GM20431 (cell line): Measurements from ENCODE around the gene MYL10.

Source experiments
- in situ Hi-C: fragments of 300-500 bp; cut with MseI, MboI; formaldehyde crosslinking; loops from one replicate; pipeline ENCODE4 v1.15.0; 2020; ENCODE audit warnings: low sequenced_read_pairs; ENCODE audit not compliant: unreplicated experiment

Gene MYL10

DNA sequence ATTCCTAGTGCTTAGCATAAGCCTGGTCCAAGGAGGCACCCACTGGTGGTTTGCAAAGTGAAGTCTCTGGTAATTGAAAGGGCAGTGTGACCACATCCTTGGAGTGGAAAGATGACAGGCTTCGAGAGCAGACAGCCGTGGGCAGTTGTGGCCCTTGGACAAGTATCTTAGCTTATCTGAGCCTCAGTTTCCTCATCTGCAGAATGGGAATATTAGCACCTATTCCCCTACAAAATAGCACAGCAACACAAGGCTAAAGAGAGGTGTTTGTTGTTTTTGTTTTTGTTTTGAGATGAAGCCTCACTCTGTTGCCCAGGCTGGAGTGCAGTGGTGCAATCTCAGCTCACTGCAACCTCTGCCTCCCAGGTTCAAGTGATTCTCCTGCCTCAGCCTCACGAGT lies 29.3 kb downstream of the MYL10 start:
- in situ Hi-C loops: no loop called here

DNA sequence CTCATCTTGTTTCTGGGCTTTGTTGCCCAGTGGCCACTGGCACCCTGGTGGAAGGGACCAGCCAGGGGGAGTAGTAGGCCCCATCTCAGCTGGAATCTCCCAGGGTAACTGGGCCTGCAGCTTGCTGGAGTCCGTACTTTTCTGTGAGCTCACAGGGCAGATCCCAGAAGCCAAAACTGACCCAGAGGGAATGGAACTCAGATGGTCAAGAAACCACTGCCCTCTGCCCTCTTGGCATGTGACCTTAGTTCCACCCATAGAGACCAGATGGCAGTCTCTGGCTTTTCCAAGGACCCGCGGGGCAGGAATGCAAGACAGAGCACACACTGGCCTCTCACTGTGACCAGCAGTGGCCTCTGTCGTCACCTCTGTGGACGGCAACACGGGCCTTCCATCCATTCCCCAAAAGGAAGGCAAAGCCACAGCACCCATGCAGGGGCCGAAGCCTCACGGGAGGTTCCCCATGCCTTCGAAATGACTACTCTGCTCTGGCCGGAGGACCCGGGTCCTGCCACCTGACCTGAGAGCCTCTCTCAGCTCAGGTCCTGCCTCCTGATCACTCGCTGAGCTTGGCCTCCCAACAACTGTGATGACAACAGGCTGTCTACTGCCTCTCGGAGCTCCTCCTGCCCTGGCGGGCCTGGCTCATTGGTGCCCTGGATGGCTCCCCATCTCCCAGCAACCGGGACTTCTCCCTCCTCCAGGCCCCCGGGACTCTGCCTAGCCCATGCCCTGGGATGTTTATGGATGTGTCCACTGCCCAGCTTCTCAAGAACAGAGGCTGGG lies 29.9 kb downstream of the MYL10 start:
- in situ Hi-C loops: no loop called here

DNA sequence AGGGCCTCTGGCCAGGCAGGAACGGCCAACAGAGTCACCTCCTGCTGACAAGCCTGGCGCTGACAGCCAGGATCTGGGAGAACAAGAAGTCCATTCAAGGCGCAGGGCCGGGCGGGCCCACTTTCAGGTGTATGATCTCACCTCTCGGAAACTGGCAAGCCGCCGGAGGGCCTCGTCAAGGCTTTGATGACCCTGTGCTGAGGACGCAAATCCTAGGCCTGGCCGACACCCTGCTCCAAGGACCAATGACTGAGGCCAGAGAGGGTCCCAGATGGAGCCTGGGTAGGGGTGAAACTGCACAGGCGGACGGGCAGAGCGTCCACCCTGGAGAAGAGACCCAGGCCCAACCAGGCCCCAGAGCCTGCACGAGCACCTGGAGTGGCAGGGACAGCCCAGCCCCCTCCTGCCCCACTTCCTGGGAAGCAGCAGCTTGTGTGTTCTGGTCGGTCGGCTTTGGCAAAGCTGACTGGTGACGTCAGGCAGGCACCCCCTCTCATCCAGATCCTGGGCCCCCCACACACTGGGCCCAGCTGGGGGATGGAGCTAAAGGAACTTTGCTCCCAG lies 30.6 kb downstream of the MYL10 start:
- in situ Hi-C loops: no loop called here

DNA sequence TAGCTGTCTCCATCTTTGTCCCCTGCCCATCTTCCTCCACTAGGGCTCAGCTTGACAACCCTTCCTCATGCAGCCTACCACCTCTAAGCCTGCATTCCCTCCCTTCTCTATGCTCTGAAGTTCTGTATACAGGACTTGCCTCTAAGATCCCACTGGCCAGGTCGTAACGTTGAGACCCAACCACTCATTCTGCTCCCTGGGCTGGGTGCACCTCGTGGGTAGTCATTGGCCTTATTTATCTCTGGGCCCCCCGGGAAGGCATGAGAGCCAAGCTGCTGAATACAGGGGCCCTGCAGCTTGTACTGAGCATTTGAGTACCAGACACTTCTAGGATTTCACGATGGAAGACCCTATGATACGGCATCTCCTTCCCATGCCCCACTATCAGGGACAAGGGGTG lies 31.2 kb downstream of the MYL10 start:
- in situ Hi-C loops: no loop called here

DNA sequence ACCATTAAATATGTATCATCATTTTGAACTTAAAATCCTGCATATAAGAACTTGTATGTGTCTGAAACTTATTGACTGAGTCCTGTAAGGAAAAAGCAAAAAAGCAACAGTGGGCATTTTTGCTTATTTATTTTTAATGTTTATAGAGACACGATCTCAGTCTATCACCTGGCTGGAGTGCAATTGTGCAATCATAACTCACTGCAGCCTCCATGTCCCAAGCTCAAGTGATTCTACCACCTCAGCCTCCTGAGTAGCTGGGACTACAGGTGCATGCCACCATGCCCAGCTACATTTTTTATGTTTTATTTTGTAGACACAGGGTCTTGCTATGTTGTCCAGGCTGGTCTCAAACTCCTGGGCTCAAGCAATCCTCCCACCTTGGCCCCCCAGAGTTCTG lies 32.2 kb downstream of the MYL10 start:
- in situ Hi-C loops: no loop called here

DNA sequence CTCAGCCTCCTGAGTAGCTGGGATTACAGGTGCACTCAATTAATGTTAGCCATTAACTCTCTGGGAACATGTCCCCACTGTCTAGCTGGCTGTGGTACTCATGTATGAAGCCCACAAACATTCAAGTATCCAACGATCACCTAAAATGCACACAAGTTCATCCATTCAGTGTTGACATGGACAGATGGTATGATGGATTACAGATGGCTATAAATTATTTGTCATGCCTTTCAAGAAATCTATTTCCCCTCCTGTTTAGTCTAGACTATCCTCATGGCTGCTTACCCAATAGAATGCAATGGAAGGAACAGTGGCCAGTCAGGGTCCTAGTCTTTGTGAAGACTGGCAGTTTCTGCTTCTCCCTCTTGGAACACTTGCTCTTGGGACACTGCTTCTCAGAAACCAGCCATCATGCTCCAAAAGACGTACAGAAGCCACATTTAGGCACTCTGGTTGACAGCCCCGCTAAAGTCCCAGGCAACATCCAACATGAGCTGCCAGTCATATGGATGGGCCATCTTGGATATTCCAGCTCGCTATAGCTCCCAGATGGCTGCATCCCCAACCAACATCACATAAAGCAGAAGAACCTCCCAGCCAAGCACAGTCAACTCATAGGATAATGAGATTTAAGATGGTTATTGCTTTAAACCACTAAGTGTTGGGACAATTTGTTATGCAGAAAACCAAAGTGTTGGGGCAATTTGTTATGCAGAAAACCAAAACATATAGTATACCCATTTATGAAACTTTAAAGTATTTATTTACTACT lies 33.1 kb downstream of the MYL10 start:
- in situ Hi-C loops: no loop called here

DNA sequence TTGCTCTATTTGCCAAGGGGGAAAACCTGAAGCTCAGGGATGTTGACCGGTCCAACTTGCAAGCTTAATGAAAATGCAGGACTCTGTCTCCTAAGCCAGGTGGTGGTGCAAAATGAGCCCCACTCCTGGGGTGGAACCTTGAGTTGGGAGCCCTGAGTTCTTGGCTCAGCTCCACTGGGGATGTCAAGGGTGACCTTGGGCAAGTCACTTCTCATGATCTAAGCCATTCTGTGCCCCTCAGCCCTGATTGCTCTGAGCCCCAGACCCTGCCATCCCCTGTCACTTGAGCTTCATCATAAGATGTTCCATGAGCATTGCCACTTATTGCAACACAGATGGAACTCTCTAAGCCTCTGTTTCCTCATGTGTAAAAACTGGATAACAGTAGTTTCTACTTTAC lies 33.9 kb downstream of the MYL10 start:
- in situ Hi-C loops: no loop called here

DNA sequence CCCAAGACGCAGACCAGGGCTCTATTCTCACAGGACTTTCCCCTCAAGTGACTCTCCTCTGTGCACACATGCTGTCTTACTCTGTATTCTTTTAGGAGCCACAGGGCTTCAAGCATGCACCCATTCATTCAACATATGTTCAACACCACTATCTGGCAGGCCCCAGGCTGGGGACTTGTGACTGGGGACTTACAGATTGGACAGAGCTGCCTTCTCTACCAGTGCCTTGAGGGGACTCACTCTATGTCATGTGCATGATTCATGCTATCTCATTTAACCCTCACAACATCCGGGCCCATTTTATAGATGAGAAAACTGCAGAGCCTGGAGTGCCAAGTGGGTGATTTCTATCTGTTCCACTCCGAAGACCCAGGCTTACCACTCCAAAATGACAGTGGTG lies 34.3 kb downstream of the MYL10 start:
- in situ Hi-C loops: no loop called here

DNA sequence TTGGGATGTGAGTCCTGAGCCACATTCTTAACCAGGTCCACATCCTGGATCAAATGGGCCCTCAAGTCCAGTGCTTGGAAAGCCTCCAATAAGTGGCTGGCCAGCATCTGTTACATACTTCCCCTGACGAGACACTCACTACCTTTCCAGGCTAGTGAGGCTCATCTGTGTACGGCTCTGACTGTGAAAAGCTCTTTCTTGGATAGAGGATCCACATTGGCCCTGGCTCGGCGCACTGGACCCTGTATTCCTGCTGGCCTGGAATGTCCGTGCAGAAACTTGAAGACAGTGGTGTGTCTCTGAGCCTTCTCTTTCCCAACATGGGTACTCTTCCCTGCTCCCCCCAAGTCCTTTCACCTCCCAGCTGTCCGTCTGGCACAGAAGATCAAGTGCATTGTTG lies 35.5 kb downstream of the MYL10 start:
- in situ Hi-C loops: no loop called here

DNA sequence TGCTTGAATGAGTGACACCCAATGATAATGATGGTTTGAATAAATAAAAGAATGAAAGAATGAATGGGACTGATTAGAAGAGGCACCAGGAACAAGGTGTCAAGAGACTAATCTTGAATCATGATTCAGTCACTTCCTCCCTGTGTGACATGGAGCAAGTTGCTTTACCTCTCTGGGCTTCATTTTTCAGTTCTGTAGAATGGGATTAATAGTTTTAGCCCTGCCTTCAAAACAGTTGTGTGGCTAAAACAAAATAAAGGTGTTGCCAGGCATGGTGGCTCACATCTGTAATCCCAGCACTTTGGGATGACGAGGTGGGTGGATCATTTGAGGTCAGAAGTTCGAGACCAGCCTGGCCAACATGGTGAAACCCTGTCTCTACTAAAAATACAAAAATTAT lies 37.6 kb downstream of the MYL10 start:
- in situ Hi-C loops: no loop called here

DNA sequence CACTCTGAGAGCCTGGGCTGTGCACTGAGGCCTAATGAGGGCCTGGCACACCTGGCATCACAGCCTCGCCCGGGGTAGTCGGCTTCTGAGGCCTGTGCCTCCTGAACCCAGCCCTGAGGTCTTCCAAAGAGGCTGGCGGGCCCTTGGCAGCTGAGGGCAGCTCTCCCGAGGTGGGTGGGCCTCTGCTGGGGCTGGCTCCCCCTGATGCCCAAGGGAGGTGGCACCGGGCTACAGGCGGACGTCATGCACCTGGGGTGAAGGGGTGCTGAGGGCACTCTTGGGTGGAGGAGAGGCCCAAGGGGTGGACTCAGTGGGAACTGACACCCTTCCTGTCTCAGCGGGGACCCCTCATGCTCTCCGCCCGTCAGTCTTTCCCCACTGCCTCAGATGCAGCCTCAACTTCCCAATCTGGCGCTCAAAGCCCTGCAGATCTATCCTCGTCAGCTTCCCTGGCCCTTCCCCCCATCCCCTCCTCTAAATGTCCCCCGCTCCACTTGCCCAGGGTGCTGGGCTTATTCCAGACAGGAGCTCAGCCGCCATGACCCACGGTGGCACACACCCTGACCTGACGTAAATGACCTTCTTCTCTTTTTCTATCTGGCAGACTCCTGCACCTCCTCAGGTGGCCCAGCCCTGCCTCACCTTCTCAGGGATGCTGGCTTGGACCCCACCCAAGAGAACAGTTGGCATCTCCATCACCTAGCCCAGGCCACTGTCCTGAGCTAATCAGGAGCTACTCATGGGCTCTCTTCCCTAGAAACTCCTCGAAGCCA lies 38.2 kb downstream of the MYL10 start:
- in situ Hi-C loops: no loop called here

DNA sequence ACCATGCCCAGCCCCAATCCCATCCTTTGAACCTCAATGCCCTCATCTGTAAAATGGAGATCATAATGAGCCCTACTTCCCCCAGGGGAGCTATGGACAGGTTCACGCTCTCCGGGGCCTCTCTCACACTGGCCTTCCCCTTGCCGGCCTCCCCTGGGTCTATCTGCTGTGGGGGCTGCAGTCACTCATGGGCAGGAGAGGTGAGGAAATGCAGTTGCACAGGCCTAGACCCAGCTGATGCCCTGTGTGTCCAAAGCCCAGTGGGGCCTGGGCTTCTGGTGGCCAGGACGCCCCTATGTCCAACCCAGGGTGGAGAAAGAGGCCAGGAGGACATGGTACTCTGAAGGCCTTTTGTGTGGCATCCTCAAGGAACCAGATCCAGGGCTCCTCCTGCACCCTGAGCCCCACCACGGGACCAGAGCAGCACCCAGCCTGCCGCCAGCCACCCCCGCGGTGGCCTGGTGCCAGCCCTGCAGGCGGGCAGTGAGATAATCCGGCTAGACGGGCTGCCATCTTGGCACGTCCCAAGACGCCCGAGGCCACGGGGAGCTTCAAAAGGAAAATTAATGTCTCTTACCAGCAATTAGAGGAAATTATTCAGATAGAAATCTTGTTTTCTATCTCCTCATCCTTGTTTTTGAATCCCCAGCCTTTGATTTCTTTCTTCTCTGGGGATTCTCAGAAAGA lies 39.0 kb downstream of the MYL10 start:
- in situ Hi-C loops: no loop called here

DNA sequence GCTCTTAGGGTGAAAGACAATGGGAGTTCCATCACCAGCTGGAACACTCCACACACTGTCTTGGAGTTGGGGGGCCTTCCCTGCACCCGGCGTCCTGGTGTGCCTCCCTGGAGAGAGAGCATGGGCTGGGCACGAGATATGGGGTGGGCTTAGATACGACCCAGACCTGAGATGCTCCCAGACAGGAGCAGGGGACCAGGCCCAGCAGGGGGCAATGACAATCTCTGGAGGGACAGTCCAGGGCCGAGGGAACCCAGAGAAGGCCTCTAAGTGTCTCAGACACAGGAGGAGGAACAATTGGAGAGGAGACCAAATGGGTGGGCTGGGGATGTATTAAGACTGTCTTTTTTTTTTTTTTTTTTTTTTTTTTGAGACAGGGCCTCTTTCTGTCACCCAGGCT lies 40.0 kb downstream of the MYL10 start:
- in situ Hi-C loops: no loop called here

DNA sequence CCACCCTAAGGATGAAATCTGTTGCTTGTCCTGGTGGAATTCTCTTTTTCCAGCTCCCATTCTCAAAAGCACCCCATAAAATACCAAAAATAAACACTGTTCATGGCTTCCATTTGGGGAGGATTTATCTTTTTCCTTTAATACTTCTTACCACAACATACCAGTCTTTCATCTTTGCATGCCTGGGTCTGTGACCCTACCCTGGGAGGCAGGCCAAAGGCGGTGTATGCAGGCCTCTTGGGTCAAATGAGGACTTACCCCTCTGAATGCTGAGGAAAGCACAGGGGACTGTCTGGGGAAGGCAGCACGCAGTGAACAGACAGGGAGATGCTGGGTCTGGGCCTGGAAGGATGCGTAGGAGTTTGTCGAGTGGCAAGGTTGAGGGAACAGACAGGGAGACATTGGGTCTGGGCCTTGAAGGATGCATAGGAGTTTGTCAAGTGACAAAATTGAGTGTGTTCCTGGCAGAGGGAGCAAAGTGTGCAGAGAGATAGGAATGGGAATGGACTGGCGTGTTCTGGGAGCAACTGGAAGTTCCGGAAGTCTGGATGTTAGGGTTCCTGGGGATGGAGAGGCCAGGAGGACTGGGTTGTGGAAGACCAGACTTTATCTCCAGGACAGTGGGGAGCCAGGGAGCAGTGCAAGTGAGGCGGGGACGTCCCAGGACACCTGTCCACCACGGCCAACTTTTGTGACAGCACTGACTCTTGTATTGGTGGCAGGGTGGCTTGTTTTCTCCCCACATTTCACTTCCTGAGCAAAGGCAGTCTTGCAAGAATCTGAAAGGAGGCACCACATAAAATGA lies 40.8 kb downstream of the MYL10 start:
- in situ Hi-C loops: no loop called here

DNA sequence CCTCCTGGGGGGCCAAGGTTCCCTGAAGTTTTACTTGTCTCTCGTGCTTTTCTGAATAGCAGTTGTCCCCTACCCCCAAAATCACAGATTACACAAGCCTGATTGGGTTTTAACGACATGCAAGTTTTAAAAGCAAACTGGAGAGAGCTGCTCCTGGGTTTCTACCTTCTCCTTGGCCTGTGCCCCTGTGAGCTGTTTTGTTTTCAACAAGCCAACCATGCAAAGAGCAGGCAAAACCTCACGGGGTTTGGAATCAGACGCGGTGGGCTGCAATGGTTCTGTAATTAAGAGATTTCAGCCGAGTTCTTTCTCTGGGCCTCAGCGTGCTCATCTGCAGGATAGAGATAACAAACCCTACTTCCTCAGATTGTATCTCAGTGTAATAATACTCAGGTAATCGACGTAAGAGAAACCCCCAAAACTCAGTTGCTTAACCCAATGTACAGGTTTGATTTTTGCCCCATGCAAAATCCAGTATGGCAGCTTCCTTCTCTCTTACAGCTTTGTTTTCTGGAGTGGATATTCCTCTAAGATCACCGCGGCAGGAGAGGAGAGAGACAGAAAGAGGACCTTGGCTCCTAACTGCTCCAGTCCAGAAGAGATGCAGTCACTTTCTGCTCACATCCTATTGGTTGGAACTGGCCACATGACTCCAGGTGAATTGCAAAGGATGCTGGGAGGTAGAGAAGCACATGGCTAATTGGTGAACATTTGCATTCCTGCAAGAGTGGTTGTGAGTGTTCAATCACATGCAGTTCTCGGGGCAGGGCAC lies 42.0 kb downstream of the MYL10 start:
- in situ Hi-C loops: no loop called here

DNA sequence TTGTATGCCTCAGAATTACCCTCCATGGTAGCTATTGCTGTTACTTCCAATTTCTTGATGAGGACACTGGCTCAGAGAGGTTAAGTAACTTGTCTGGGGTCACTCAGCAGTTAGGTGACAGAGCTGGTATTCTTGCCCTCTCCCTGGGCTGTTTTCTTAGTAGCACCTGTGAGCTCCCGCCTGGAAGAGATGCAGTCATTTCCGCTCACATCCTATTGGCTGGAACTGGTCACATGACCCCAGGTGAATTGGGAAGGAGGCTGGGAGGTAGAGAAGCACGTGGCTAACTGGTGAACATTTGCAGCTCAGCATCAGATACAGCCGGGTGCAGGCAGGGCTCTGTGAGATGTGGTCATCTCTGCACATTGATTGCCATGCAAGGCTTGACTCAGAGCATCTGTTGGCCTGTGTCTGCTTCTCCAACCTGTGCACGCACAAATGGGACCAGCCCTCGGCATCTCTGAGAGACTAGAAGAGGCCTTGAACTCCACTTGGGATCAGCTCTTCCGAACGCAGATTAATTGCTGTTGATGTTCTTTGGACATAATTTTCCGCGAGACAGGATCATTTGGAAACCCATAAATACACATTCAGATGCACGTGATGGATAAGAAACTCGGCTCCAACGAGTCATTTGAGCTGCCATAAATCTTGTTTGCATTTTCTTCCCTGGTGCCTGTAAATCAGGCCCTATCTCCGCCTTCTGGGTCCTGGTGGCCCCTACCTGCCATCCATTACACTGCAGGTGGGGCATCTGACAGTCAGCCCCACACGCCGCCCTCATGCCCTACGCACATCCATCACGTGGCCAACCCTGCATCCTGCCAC lies 42.8 kb downstream of the MYL10 start:
- in situ Hi-C loops: no loop called here

DNA sequence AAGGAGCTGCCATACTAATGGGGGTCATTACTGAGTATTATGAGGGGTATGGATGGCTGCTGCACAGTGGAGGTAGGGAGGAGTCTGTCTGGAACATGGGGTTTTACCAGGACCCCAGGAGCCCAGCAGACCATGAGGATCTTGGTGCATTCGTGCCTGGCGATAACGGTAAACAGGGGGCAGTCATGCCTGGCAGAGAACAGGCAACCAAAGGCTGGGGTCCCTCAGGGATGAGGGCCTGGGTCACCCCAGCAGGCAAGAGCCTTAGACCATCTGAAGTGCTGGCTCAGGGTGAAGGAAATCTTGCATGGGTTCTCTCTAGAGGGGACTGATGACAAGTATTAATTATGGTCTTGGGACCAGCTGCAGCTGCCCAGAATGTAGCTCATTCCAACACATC lies 46.1 kb downstream of the MYL10 start:
- in situ Hi-C loops: no loop called here

DNA sequence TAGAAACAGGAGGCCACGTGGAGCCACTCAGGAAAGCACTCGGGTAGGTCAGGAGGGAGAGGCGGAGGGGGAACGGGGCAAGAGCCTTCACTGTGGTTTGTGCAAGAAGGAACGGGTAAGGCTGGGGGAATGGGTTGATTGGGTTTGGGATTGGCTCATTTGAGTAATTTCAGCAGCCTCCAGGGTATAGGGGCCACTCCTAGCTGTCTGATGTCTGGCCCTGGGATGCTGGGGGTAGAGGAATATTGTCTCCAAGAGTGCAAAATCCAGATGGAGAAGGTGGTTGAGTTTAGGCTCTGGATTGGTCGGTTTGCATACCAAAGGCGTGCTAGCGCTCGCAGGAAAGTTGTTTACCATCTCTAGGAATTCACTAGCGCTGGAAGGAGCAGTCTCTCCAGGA lies 47.2 kb downstream of the MYL10 start:
- in situ Hi-C loops: no loop called here
